Psoas muscle (tissue), 8 donors: ENCODE data around the gene PRDX1. TPM values are rescaled to one million over a fixed set of nuclear protein-coding genes. Genes with fewer than 3 reads are reported as not detected.
A peak's percentile ranks its signal among the peaks of the same experiment; 100 is the strongest.
"Not testable (repeated sequence)": the region's sequence is repeated elsewhere in the genome, so short reads cannot be mapped to it uniquely, and the experiment has no call there.

Source experiments
- ATAC-seq, 4 donors: fragments of 200-7000 bp; cut with Tn5 transposase; one replicate each; pipeline ENCODE4 v1.9.1; 2020; ENCODE audit warnings: moderate library complexity in 3 of 4, mild to moderate bottlenecking in 2 of 4
- DNase-seq, 2 donors: peaks; one replicate each; pipeline ENCODE4 v3.0.0-alpha.2; 2020
- H3K27ac ChIP-seq: fragments of 200-600 bp; one replicate; pipeline ENCODE4 v1.8.0; 2022
- H3K27me3 ChIP-seq, 3 donors: fragments of 200-600 bp in 1 of 3; one replicate each; pipeline versions ENCODE4 v1.6.1 to v1.8.0; 2013 to 2022; ENCODE audit warnings: low read length in 2 of 3, mild to moderate bottlenecking in 2 of 3, moderate library complexity in 1 of 3; ENCODE audit not compliant: insufficient read depth in 3 of 3
- H3K36me3 ChIP-seq, 2 donors: fragments of 200-600 bp in 1 of 2; one replicate each; pipeline versions ENCODE4 v1.6.1 to v1.8.0; 2013 to 2022; ENCODE audit warnings: low read depth in 1 of 2, mild to moderate bottlenecking in 1 of 2, moderate library complexity in 1 of 2; ENCODE audit not compliant: insufficient read depth in 1 of 2
- H3K4me1 ChIP-seq: fragments of 200-600 bp; one replicate; pipeline ENCODE4 v1.8.0; 2022
- H3K4me3 ChIP-seq: fragments of 200-600 bp; one replicate; pipeline ENCODE4 v1.8.0; 2022; ENCODE audit warnings: mild to moderate bottlenecking
- H3K9me3 ChIP-seq: fragments of 200-600 bp; one replicate; pipeline ENCODE4 v1.8.0; 2022
- WGBS, 3 donors: extraction: QIAGEN DNeasy Blood & Tissue Kit; methylation state at CpG; one replicate each; pipeline versions ENCODE4 v1.1.6 to v1.1.7; 2013; 5-methylcytosine and 5-hydroxymethylcytosine counted together
- intact Hi-C, 2 donors: fragments of 100-400 bp; cut with DNase I; formaldehyde crosslinking; loops; one replicate each; pipeline versions ENCODE4 v1.11.0 to v1.14.2; 2022
- polyA plus RNA-seq, 3 donors: library from polyadenylated mRNA; stranded (reverse); fragments of 200-250 nt; gene quantifications; one replicate each; pipeline ENCODE4 v1.2.3, GENCODE V29; 2013
- total RNA-seq, 4 donors: library from RNA; stranded (reverse); fragmentation: NEBNext Ultra II Directional in 2 of 4; extraction: Animal tissue kit (Norgen Biotek cat#: 25700) in 2 of 4; gene quantifications; one replicate each; pipeline versions ENCODE4 v1.2.1 to v1.2.4, GENCODE V29; 2021 to 2023
- TF ChIP-seq, protein P1 (sequence below): fragments of 200-600 bp; IDR thresholded peaks from one replicate; pipeline ENCODE4 v1.8.0; 2022; ENCODE audit warnings: antibody characterized with exemption
- donor health status: healthy with polysubstance abuse.
- donor health status: DM: no; HTN: no; CAD: no; lungs with moderate emphysema.
- donor health status: Bipolar disorder and iron deficiency.
- donor health status: healthy.
- donor health status: DM: yes; HTN: yes; CAD: no.
- donor health status: DM: no; HTN: no; CAD: no.
- donor health status: DM: no; HTN: no; CAD: no.
- donor health status: DM: yes; HTN: yes; CAD: no.

The PRDX1 gene
- total and polyA plus RNA-seq, 7 donors, result 354 to 1,179 (median 524) TPM

DNA sequence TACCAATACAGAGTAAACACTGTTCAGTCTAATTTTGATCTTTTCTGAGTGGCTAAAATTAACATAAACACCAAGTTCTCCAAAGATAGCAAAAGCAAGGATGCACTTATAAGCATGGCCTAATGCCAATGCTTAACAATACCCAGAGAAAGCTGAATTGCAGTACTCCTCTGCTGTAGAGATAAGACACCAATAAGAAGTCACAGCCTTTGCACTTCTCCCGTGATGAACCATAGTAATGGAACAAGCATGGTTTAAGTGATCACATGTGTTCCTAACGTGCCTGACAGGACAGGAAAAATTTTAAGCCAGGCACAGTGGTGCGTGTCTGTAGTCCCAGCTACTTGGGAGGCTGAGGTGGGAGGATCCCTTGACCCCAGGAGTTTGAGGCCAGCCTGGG lies 5.6 kb downstream of the PRDX1 start:
- no peak for DNase-seq
- Histone ChIP-seq H3K4me3 (no peak overlapping the region), H3K4me1 (peaks cover 17% of the 10 kb centered on the region), H3K27ac (no peak overlapping the region), H3K27me3 (no peaks in the 10 kb centered on the region), H3K9me3 (no peaks in the 10 kb centered on the region), H3K36me3 (peaks cover 32 to 77% of the 10 kb centered on the region in 2 donors)
- TF ChIP-seq, protein P1, sequence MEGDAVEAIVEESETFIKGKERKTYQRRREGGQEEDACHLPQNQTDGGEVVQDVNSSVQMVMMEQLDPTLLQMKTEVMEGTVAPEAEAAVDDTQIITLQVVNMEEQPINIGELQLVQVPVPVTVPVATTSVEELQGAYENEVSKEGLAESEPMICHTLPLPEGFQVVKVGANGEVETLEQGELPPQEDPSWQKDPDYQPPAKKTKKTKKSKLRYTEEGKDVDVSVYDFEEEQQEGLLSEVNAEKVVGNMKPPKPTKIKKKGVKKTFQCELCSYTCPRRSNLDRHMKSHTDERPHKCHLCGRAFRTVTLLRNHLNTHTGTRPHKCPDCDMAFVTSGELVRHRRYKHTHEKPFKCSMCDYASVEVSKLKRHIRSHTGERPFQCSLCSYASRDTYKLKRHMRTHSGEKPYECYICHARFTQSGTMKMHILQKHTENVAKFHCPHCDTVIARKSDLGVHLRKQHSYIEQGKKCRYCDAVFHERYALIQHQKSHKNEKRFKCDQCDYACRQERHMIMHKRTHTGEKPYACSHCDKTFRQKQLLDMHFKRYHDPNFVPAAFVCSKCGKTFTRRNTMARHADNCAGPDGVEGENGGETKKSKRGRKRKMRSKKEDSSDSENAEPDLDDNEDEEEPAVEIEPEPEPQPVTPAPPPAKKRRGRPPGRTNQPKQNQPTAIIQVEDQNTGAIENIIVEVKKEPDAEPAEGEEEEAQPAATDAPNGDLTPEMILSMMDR, result no peak
- ATAC-seq, result no peak
- 58 to 73% (median 58%) methylated on average over 3 of the region's 3 CpGs for WGBS, 3 donors
- intact Hi-C loops, result no loop called here

DNA sequence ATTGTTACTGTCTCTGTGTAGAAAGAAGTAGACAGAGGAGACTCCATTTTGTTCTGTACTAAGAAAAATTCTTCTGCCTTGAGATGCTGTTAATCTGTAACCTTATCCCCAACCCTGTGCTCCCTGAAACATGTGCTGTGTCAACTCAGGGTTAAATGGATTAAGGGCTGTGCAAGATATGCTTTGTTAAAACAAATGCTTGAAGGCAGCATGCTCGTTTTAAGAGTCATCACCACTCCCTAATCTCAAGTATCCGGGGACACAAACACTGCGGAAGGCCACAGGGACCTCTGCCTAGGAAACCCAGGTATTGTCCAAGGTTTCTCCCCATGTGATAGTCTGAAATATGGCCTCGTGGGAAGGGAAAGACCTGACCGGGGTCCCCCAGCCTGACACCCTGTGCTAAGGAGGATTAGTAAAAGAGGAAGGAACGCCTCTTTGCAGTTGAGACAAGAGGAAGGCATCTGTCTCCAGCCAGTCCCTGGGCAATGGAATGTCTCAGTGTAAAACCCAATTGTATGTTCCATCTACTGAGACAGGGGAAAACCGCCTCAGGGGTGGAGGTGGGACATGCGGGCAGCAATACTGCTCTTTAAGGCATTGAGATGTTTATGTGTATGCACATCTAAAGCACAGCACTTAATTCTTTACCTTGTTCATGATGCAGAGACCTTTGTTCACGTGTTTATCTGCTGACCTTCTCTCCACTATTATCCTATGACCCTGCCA lies 8.0 kb downstream of the PRDX1 start:
- not testable (repeated sequence) for DNase-seq, H3K4me1 ChIP-seq, H3K4me3 ChIP-seq, H3K27me3 ChIP-seq, H3K9me3 ChIP-seq, H3K27ac ChIP-seq, ATAC-seq
- peaks cover 32 to 99% of the 10 kb centered on the region in 2 donors for H3K36me3 ChIP-seq
- intact Hi-C loops, result loop anchor here (2.0 kb wide), 2 partner anchors 55 to 57 kb away; no protein-coding TSS in a partner anchor
- WGBS, 3 donors, result 56 to 69% (median 58%) methylated on average over 8 to 9 of the region's 9 CpGs

DNA sequence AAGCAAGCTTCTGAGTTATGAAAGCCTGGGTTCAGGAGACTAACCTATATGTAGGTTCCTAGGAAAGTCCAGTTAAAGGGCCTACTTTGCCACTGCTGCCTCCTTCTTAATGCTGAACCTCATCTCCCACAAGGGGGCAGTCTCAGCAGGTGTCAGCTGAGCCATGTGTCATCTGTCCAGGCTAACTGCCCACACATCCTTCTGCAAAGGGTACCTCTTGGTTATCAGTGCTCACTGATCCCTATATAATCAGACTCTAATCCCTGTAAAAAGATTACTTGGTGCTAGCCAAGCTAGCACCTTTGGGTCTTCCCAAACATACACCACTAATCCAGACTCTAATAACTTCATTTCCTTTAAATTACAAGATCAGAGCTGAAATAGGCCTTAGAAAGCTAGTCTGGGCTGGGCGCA lies 9.0 kb downstream of the PRDX1 start:
- TF ChIP-seq, protein P1, result peak; percentile 68
- DNase-seq, result peak; percentile 43 to 74
- WGBS, 3 donors, result 93 to 100% (median 100%) methylated on average over 1 of the region's 1 CpG
- peaks cover 3% of the 10 kb centered on the region for H3K4me1 ChIP-seq
- peak overlapping the region; percentile 42 for H3K27ac ChIP-seq
- ATAC-seq, result peak; percentile 72 to 87 (median 84)
- no peaks in the 10 kb centered on the region for H3K9me3 ChIP-seq
- peaks cover 31 to 89% of the 10 kb centered on the region in 2 donors for H3K36me3 ChIP-seq
- H3K4me3 ChIP-seq, result no peak overlapping the region
- no peaks in the 10 kb centered on the region for H3K27me3 ChIP-seq
- intact Hi-C loops, result loop anchor here in 1 of 2 donors (2.0 kb wide), 1 partner anchor 58 kb away; no protein-coding TSS in a partner anchor

DNA sequence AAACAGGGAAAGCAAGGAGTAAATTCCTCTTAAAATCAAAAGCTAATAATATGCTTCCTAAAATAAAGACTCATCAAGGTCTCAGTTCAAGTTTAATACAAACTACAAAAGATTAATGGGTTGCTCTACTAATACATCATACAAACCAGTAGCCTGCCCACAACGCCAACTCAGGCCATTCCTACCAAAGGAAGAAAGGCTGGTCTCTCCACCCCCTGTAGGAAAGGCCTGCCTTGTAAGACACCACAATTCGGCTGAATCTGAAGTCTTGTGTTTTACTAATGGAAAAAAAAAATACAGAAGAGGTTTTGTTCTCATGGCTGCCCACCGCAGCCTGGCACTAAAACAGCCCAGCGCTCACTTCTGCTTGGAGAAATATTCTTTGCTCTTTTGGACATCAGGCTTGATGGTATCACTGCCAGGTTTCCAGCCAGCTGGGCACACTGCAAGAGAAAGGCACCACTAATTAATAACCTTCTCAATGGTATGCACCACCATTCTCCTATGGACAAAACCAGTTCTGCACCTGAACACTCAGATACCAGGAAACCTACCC lies 10.6 kb downstream of the PRDX1 start:
- TF ChIP-seq, protein P1, result no peak
- no peak for ATAC-seq
- no peaks in the 10 kb centered on the region for H3K27me3 ChIP-seq
- H3K4me3 ChIP-seq, result no peak overlapping the region
- DNase-seq, result no peak
- H3K4me1 ChIP-seq, result no peaks in the 10 kb centered on the region
- H3K36me3 ChIP-seq, result peaks cover 22 to 74% of the 10 kb centered on the region in 2 donors
- H3K27ac ChIP-seq, result no peak overlapping the region
- WGBS, 3 donors, result 80 to 90% (median 82%) methylated on average over 4 of the region's 4 CpGs
- no peaks in the 10 kb centered on the region for H3K9me3 ChIP-seq
- intact Hi-C loops, result no loop called here
